HepG2 (cell line): Measurements from ENCODE around the gene GNAI2. TPM values are rescaled to one million over a fixed set of nuclear protein-coding genes. Genes with fewer than 3 reads are reported as not detected.

Experiments
- ATAC-seq: fragments of 200-7000 bp; cut with Tn5 transposase; 3 replicates; pipeline ENCODE4 v1.9.1; 2020; ENCODE audit warnings: mild to moderate bottlenecking, moderate library complexity
- BruUV-seq: library from RNA; stranded (reverse); fragments of 400-500 nt; replicated peaks from 2 replicates; lab custom pipeline; 2021; lab: Mats Ljungman, UMichigan
- CTCF ChIA-PET: fragments of 300-600 bp; formaldehyde crosslinking; extraction: SDS; loops from one replicate; lab custom pipeline; 2021; ENCODE audit warnings: low total read pairs, inconsistent platforms, low intra/inter-chr PET ratio; lab: Yijun Ruan, JAX
- POLR2A ChIA-PET: fragments of 350-600 bp; sonication (Branson Sonifier 250); formaldehyde crosslinking; loops from one replicate; lab custom pipeline; 2020; ENCODE audit warnings: antibody characterized with exemption, inconsistent platforms; lab: Yijun Ruan, JAX
- DNase-seq: peaks from one replicate; pipeline ENCODE4 v3.0.0-alpha.2; 2015; ENCODE audit warnings: low spot score
- FAIRE-seq: peaks from 3 replicates; lab custom pipeline; 2011; peaks lifted over from hg19 to GRCh38; lab: Jason Lieb, UNC
- H2AFZ ChIP-seq: one replicate; pipeline ENCODE4 v1.6.1; 2011; ENCODE audit warnings: low read length, inconsistent platforms
- H3K27ac ChIP-seq: fragments of 300-600 bp; 3 replicates; pipeline ENCODE4 v1.8.0; 2011; ENCODE audit warnings: mixed run types, mild to moderate bottlenecking, mixed read lengths, low read length, inconsistent platforms; ENCODE audit not compliant: insufficient read depth; ENCODE audit errors: extremely low read length
- H3K27me3 ChIP-seq, 2 experiments: fragments of 200-600 bp in 1 of 2; 2 replicates in 1 of 2; 3 replicates in 1 of 2; pipeline versions ENCODE4 v1.6.0 to v1.8.0; 2011; ENCODE audit warnings: low read length in 2 of 2, mild to moderate bottlenecking in 2 of 2, moderate library complexity in 2 of 2, inconsistent platforms in 1 of 2; ENCODE audit not compliant: insufficient read depth in 2 of 2, control insufficient read depth in 1 of 2
- H3K36me3 ChIP-seq, 2 experiments: fragments of 200-600 bp in 1 of 2; replicated peaks in 1 of 2; 2 replicates in 1 of 2; 3 replicates in 1 of 2; pipeline versions ENCODE4 v1.5.1 to v1.8.0; 2011; ENCODE audit warnings: low read length in 2 of 2, inconsistent platforms in 1 of 2; ENCODE audit not compliant: insufficient read depth in 2 of 2, control insufficient read depth in 1 of 2
- H3K4me1 ChIP-seq: 2 replicates; pipeline ENCODE4 v1.5.1; 2012; ENCODE audit warnings: low read length, inconsistent platforms; ENCODE audit not compliant: insufficient read depth
- H3K4me2 ChIP-seq: 2 replicates; pipeline ENCODE4 v1.6.0; 2011; ENCODE audit warnings: low read depth, low read length, inconsistent platforms
- H3K4me3 ChIP-seq, 3 experiments: fragments of 200-600 bp in 1 of 3; sonication (generic), shearing (Covaris generic) in 1 of 3; replicated peaks in 1 of 3; 2 replicates each; pipeline ENCODE4 v1.5.1; 2011 to 2016; ENCODE audit warnings: low read length in 3 of 3, inconsistent platforms in 2 of 3, low read depth in 2 of 3, mild to moderate bottlenecking in 2 of 3, control low read depth in 1 of 3, mixed read lengths in 1 of 3; ENCODE audit not compliant: insufficient read depth in 1 of 3
- H3K79me2 ChIP-seq: one replicate; pipeline ENCODE4 v1.6.1; 2011; ENCODE audit warnings: low read length, inconsistent platforms; ENCODE audit not compliant: insufficient read depth
- H3K9ac ChIP-seq: 2 replicates; pipeline ENCODE4 v1.6.0; 2011; ENCODE audit warnings: mild to moderate bottlenecking, low read depth, low read length, inconsistent platforms; ENCODE audit not compliant: insufficient read depth
- H3K9me3 ChIP-seq: 2 replicates; pipeline ENCODE4 v1.5.1; 2012; ENCODE audit warnings: mild to moderate bottlenecking, low read length
- H4K20me1 ChIP-seq: 2 replicates; pipeline ENCODE4 v1.6.0; 2011; ENCODE audit warnings: inconsistent platforms, mild to moderate bottlenecking, low read length, moderate library complexity; ENCODE audit not compliant: insufficient read depth
- ETV5 ChIP-seq: IDR thresholded peaks from 2 replicates; pipeline ENCODE4 v1.6.1; 2018; ENCODE audit warnings: missing biosample characterization, missing genetic modification reagents, inconsistent platforms, borderline replicate concordance
- FOXA1 ChIP-seq, 2 experiments: fragments of 450-650 bp in 1 of 2; sonication (generic) in 1 of 2; formaldehyde crosslinking in 1 of 2; IDR thresholded peaks; 2 replicates each; pipeline versions ENCODE4 v1.4.0 to v1.6.1; 2016 to 2020; ENCODE audit warnings: missing genetic modification reagents in 1 of 2
- FOXC1 ChIP-seq: sonication (generic); formaldehyde crosslinking; IDR thresholded peaks from 2 replicates; pipeline ENCODE4 v1.8.0; 2022; ENCODE audit warnings: mild to moderate bottlenecking, missing genetic modification reagents, borderline replicate concordance
- HNRNPH1 ChIP-seq: fragments of 200-400 bp; formaldehyde crosslinking; optimal IDR thresholded peaks from 2 replicates; pipeline ENCODE3; 2017; ENCODE audit warnings: mild to moderate bottlenecking, low read depth, low read length
- JDP2 ChIP-seq: sonication (generic); formaldehyde crosslinking; IDR thresholded peaks from 2 replicates; pipeline ENCODE4 v1.8.1; 2022; ENCODE audit warnings: missing genetic modification reagents, borderline replicate concordance
- LCORL ChIP-seq, 2 experiments: fragments of 450-650 bp in 1 of 2; sonication (generic) in 1 of 2; formaldehyde crosslinking in 1 of 2; IDR thresholded peaks; 2 replicates each; pipeline versions ENCODE4 v1.5.0 to v1.6.1; 2017 to 2020; ENCODE audit warnings: antibody characterized with exemption in 1 of 2, missing genetic modification reagents in 1 of 2
- MED13 ChIP-seq: sonication (generic); formaldehyde crosslinking; IDR thresholded peaks from 2 replicates; pipeline ENCODE4 v1.5.0; 2020; ENCODE audit warnings: missing genetic modification reagents
- MEIS1 ChIP-seq: sonication (generic); formaldehyde crosslinking; IDR thresholded peaks from 2 replicates; pipeline ENCODE4 v1.9.0; 2021; ENCODE audit warnings: mild to moderate bottlenecking, missing genetic modification reagents, moderate library complexity, borderline replicate concordance
- NR2F2 ChIP-seq: IDR thresholded peaks from 2 replicates; pipeline ENCODE4 v1.6.1; 2012; ENCODE audit warnings: low read depth, inconsistent platforms, borderline replicate concordance
- PHF5A ChIP-seq: IDR thresholded peaks from one replicate; pipeline ENCODE4 v1.6.1; 2018; ENCODE audit warnings: low read depth, missing genetic modification reagents; ENCODE audit not compliant: unreplicated experiment
- POLR2AphosphoS5 ChIP-seq: IDR thresholded peaks from 2 replicates; pipeline ENCODE4 v1.6.1; 2012; ENCODE audit warnings: low read depth, low read length
- RXRA ChIP-seq: sonication (generic); formaldehyde crosslinking; IDR thresholded peaks from 2 replicates; pipeline ENCODE4 v1.5.1; 2020; ENCODE audit warnings: missing genetic modification reagents
- SIN3A ChIP-seq: IDR thresholded peaks from 2 replicates; pipeline ENCODE4 v1.6.1; 2011; ENCODE audit warnings: low read depth, mild to moderate bottlenecking, control low read depth, low read length, borderline replicate concordance
- SKI ChIP-seq: fragments of 450-650 bp; IDR thresholded peaks from one replicate; pipeline ENCODE4 v1.6.1; 2018; ENCODE audit warnings: mild to moderate bottlenecking; ENCODE audit not compliant: partially characterized antibody
- ZC3H13 ChIP-seq: sonication (generic); formaldehyde crosslinking; IDR thresholded peaks from 2 replicates; pipeline ENCODE4 v1.8.1; 2023; ENCODE audit warnings: mild to moderate bottlenecking, missing genetic modification reagents, moderate library complexity
- ZNF563 ChIP-seq: sonication (generic); formaldehyde crosslinking; IDR thresholded peaks from 2 replicates; pipeline ENCODE4 v1.8.0; 2022; ENCODE audit warnings: mild to moderate bottlenecking, moderate library complexity, missing genetic modification reagents
- ZNF614 ChIP-seq: IDR thresholded peaks from 2 replicates; pipeline ENCODE4 v1.6.1; 2018; ENCODE audit warnings: missing biosample characterization, missing genetic modification reagents, inconsistent platforms, borderline replicate concordance
- WGBS: methylation state at CpG from one replicate; pipeline ENCODE4 v1.1.6; 2017; ENCODE audit warnings: low lambda C conversion rate; 5-methylcytosine and 5-hydroxymethylcytosine counted together
- in situ Hi-C: cut with HindIII; loops from 2 replicates; pipeline ENCODE4 v1.10.0; 2017; ENCODE audit warnings: low pct_unique_long_range_greater_than_20kb; ENCODE audit not compliant: extremely low pct_ligation_motif_present
- intact Hi-C: fragments of 100-400 bp; cut with micrococcal nuclease; formaldehyde crosslinking; loops from one replicate; pipeline ENCODE4 v1.10.0; 2022; ENCODE audit not compliant: unreplicated experiment
- polyA plus RNA-seq, 8 experiments: library from polyadenylated mRNA; depleted of rRNA in 3 of 8; stranded (reverse) in 7 of 8; unstranded in 1 of 8; fragments of >200 nt; fragmentation: Illumina TruSeq in 4 of 8; extraction: Trizol in 4 of 8; gene quantifications; 2 replicates each; pipeline versions ENCODE4 v1.2.1 to v1.2.3, GENCODE V29; 2011 to 2016; ENCODE audit warnings: low read depth in 4 of 8, missing spikeins in 1 of 8, mixed read lengths in 1 of 8; ENCODE audit not compliant: insufficient read depth in 1 of 8
- total RNA-seq, 5 experiments: library from RNA; depleted of rRNA; stranded (reverse); fragments of >200 nt; fragmentation: Illumina TruSeq; extraction: Trizol; gene quantifications; 2 replicates each; pipeline ENCODE4 v1.2.3, GENCODE V29; 2016; ENCODE audit warnings: low read depth in 1 of 5
- TF ChIP-seq, protein P1 (sequence below): sonication (generic); formaldehyde crosslinking; IDR thresholded peaks from 2 replicates; pipeline ENCODE4 v1.4.0; 2020; ENCODE audit warnings: mild to moderate bottlenecking, missing genetic modification reagents
- TF ChIP-seq, protein P2 (sequence below): sonication (generic); formaldehyde crosslinking; IDR thresholded peaks from 2 replicates; pipeline ENCODE4 v1.8.1; 2023; ENCODE audit warnings: mild to moderate bottlenecking, missing genetic modification reagents, borderline replicate concordance

Gene GNAI2
- total and polyA plus RNA-seq, 2 of the 13 experiments (the other 11 are each of a cell fraction or from before 2014, with no cell fraction given) = 51.1 to 66.2 TPM

DNA sequence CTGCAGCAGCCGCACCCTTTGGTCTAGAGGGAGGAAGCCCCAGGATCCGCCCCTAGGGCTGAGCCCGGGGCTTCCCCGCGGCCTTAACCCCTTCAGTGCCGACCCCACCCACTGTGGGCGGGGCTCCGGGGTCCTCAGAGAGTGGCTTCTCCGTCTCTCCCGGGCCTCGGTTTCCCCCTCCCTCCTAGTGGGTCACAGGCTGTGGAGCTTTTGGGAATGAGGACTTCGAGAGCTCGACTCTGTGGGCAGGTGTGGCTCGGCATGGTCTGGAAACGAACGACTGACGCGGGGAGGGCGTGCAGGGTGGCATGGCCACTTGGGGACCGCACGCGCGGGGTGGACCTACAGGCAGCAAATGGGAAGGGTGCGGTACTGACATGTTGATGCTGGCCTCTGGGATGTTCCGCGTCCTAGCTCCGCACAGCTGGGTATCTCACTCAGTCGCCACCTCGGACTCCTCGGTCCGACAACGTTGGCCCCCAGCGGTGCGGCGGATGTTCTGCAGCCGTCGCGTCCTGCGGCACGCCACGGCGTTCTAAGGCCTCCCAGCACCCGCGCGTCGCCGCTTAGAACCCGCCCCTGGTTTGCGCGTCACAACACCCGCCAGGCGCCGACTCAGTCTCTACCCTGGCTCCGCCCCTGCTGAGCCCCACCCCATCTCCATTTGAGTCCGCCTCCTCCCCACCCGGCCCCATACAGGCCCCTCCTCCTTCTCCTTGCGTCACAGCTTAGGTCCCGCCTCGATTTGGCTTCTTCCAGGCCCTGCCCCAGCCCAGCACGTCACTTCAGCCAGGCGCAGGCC, 63.0 kb downstream of the GNAI2 start, which contains the start of the genes HYAL3 and NAA80 (continued):
- TF ChIP-seq, protein P1, sequence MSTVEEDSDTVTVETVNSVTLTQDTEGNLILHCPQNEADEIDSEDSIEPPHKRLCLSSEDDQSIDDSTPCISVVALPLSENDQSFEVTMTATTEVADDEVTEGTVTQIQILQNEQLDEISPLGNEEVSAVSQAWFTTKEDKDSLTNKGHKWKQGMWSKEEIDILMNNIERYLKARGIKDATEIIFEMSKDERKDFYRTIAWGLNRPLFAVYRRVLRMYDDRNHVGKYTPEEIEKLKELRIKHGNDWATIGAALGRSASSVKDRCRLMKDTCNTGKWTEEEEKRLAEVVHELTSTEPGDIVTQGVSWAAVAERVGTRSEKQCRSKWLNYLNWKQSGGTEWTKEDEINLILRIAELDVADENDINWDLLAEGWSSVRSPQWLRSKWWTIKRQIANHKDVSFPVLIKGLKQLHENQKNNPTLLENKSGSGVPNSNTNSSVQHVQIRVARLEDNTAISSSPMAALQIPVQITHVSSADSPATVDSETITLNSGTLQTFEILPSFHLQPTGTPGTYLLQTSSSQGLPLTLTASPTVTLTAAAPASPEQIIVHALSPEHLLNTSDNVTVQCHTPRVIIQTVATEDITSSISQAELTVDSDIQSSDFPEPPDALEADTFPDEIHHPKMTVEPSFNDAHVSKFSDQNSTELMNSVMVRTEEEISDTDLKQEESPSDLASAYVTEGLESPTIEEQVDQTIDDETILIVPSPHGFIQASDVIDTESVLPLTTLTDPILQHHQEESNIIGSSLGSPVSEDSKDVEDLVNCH = no peak
- TF ChIP-seq ZNF563 (CRISPR knock-in tag) = 0 out of 2 replicates have a peak, but pooled peaks have one; percentile 32

DNA sequence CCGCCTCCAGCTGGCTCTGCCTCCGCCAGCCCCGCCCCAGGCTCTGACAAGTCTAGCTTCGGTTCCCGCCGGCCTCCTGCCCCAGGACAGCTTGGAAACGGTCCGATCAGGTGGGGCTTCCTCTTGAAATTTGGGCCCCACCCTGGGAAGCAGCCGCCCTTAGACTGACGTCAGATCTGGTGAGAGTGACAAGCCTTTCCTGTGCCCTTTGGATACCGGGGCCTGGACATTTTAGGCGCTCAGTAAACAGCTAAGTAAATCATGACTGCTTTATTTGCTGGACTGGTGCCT, 63.6 kb downstream of the GNAI2 start:
- Histone ChIP-seq H3K27me3 (no peaks in the 10 kb centered on the region; a peak in 1 of 5 replicates), H3K27ac (peak overlapping the region; percentile 87), H3K4me1 (peaks cover 56% of the 10 kb centered on the region), H4K20me1 (peaks cover 11% of the 10 kb centered on the region), H3K36me3 (peaks cover 1 to 3% of the 10 kb centered on the region in 2 experiments; a peak in 2 of 5 replicates), H2AFZ (no peak overlapping the region), H3K9me3 (no peaks in the 10 kb centered on the region), H3K4me3 (peak overlapping the region; percentile 48 to 53 (median 50)), H3K9ac (peak overlapping the region; percentile 63), H3K4me2 (peak overlapping the region; percentile 86), H3K79me2 (peaks cover 36% of the 10 kb centered on the region)
- ChIA-PET CTCF (interaction anchor here (1.5 kb wide), 1 partner anchor 22 kb away, joined by 3 read pairs; no protein-coding TSS in a partner anchor), POLR2A (interaction anchor here (0.5 to 7.9 kb wide), 23 partner anchors 8 to 104 kb away, joined by 3 to 222 read pairs (median 7); partner anchors contain the start of genes CYB561D2, GNAI2, HYAL2 and LSMEM2)
- ATAC-seq (peak; percentile 55), DNase-seq (peak; percentile 97), FAIRE-seq (peak; percentile 90)
- in situ Hi-C loops = no loop called here
- intact Hi-C loops = loop anchor here (1.0 kb wide), 1 partner anchor 22 kb away; no protein-coding TSS in a partner anchor
- BruUV-seq = no TSS peak
- 0% methylated on average over 1 of the region's 12 CpGs for WGBS
- TF ChIP-seq RXRA (peak; percentile 7; the same call in 1 of the 2 replicates), POLR2AphosphoS5 (peak; percentile 36; the same call in 1 of the 2 replicates), SIN3A (peak; percentile 20; the same call in 1 of the 2 replicates), SKI (no peak), PHF5A (CRISPR knock-in tag) (peak; percentile 97), HNRNPH1 (no peak), FOXA1 (IDR thresholded peaks at IDR 0.05) (no peak), FOXA1 (CRISPR knock-in tag; IDR thresholded peaks at IDR 0.05) (peak; percentile 81), ZNF614 (CRISPR knock-in tag) (peak; percentile 27), ZC3H13 (CRISPR knock-in tag) (peak; percentile 93), JDP2 (CRISPR knock-in tag) (no peak), FOXC1 (CRISPR knock-in tag) (0 out of 2 replicates have a peak, but pooled peaks have one; percentile 4), ETV5 (CRISPR knock-in tag) (peak; percentile 30; the same call in 1 of the 2 replicates), MEIS1 (CRISPR knock-in tag) (0 out of 2 replicates have a peak, but pooled peaks have one; percentile 42), ZNF563 (CRISPR knock-in tag) (0 out of 2 replicates have a peak, but pooled peaks have one; percentile 41), LCORL (IDR thresholded peaks at IDR 0.05) (peak; percentile 66; the same call in 1 of the 2 replicates), LCORL (CRISPR knock-in tag; IDR thresholded peaks at IDR 0.05) (peak; percentile 99), MED13 (CRISPR knock-in tag) (peak; percentile 79; the same call in 1 of the 2 replicates), NR2F2 (0 out of 2 replicates have a peak, but pooled peaks have one; percentile 26)
- TF ChIP-seq, protein P2, sequence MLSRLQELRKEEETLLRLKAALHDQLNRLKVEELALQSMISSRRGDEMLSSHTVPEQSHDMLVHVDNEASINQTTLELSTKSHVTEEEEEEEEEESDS = peak; percentile 56; the same call in 1 of the 2 replicates
